Activated T-cell treated with anti-CD3 and anti-CD28 coated beads for 48 hours (primary cell): ENCODE results near the gene GLT1D1.

Source experiments
- DNase-seq: peaks from one replicate; pipeline ENCODE4 v3.0.0-alpha.2; 2020; ENCODE audit warnings: low read depth

The GLT1D1 gene

DNA sequence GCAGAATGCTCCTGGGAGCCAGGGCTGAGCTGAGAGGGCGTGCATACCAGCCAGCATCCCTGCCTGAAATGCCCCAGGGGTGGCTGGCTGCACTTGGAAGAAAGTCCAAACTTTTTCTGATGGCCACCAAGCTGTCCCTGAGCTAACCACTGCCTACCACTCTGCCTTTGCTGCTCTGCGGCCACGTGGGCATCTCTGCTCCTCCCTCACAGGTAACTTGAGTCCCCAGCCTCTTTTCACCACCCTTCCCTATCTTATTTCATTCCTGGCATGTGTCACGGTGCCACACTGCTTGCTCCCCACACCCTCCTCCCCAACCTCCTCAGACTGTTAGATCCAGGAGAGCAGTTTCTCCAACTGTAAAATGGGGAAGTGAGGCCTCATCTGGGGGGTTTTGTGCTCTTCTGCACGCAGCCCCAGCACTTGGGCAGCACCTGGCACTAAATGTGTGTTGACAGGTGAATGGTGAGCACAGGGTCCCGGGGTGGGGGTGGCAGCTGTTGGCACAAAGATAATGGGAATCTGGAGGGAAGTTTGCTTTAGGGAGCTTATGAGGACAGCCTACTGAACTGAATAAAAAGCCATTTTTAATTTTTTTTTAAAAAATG lies 113.0 kb downstream of the GLT1D1 start:
- no peak for DNase-seq

DNA sequence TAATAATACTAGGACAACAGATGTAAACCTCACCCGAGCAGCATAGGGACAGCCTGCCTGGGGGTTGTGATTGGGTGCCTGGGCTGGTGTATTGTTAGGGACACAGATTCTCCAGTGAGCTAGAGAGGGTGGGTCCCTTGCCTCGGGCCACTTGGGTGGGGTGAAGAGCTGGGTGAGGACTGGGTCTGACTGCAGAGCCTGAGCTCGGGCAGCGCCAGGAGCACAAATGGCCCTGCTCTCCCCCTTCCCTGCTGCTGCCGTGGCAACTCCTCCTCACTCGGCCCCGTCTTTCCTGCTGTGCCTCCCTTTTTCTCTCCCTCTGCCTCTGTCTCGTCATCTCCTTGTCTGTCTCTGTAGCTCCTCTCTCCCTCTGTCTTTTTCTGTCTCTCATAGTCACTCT lies 115.4 kb downstream of the GLT1D1 start:
- no peak for DNase-seq

DNA sequence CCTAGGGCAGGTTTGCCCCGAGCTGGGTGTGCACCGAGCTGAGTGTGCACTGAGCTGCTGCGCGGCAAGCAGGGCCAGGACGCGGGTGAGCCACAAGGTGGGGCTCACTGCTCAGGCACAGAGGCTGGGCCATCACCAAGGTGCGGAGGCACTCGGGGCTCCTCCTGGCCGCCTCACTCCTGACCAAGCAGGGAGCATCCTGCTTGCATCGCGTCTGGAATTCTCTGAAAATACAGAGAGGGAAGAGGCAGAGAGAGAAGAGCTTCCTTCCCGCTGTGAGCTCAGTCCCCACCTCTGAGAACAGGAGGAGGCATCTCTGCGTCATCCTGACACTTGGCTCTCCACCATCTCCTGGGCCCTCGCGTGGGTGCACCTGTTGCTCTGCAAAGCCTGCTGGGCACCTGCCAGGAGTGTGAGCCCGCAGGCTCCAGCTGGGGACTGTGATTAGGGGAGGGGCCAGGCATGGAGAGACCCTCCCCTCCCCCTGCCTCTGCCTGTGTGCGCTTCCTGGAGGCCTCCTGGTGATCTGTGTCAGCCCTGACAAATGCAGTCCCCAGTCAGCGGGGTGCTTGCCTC lies 116.3 kb downstream of the GLT1D1 start:
- DNase-seq: peak; percentile 14

DNA sequence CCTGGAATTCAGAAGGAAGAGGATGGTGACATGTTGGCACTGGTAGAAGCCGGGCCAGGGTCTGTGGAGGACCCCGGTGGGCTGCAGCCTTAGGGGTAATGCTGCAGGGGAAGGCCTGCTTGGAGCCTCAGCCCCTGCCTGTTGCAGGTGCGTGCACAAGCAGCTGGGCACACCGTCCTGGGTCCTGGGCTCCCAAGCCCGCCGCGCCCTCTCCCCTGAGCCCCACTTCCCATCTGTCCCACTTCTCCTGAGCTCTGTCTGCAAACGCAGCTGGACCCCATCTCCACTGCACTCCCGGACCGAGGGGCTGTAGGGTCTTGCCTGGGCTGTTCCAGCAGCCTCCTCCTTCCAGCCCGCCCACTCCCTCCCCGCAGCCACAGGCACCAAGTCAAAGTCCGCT lies 116.8 kb downstream of the GLT1D1 start:
- no peak for DNase-seq

DNA sequence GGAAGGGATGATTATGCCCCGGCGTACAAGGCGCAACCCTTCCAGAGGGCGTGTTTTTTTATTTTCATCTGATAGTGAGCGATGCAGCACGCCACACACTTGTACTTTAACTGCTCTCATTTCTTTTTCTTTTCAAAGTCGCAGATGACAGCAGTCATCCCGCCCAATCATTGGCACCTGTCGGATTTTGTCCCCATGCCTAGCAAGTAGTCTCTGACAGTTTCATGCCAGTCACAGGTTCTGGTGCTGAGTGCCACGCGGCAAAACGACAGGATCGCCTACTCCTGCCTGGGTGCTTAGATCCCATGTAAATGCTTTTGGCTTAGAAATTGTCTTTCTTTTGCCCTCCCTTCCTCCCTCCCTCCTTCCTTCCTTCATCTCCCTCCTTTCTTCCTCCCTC lies 117.7 kb downstream of the GLT1D1 start:
- DNase-seq: no peak

DNA sequence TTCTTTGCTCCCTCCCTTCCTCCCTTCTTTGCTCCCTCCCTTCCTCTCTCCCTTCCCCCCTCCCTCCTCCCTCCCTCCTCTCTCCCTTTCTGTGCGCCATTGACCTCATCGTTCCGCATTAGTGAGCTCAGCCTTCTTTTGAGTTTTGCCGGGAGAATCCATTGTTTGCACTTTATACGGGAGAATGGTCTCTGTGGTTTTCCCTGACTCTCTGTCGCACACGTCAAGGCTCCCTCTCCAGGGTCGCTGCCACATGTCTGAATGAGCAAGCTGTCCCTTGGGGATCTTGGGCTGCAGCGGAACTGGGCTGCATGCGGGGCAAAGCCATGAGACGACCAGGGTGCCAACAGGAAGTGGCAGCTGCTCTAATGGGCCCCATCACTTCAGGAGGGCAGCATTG lies 118.5 kb downstream of the GLT1D1 start:
- no peak for DNase-seq

- no peak for DNase-seq
Observed at GRCh38 chr12:128973883-128974681, 120.8 kb downstream of the GLT1D1 start.

- DNase-seq: no peak
Observed at GRCh38 chr12:128974881-128975280, 121.6 kb downstream of the GLT1D1 start.

- peak; percentile 13 for DNase-seq
Observed at GRCh38 chr12:128976120-128976738, 123.0 kb downstream of the GLT1D1 start.

- no peak for DNase-seq
Observed at GRCh38 chr12:128977441-128977840, 124.2 kb downstream of the GLT1D1 start.

- DNase-seq: no peak
Observed at GRCh38 chr12:128978067-128978466, 124.8 kb downstream of the GLT1D1 start.

DNA sequence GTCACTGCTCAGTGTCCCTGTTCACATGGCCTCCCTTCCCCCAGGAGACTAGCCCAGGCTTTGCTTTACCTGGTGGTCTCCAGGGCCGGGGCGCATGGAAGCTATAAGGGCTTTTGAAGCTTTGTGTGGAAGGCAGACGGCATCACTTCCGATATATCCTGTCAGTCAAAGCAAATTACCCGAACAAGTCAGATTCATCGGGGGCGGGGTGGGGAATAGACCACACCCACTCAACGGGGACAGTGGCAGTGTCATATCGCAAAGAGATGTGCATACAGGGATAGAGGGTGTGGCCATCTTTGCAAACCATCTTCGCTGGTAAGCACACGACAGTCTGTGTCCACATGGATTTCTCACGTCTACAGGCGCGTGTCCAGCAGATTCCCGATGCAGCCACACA lies 127.3 kb downstream of the GLT1D1 start:
- no peak for DNase-seq

DNA sequence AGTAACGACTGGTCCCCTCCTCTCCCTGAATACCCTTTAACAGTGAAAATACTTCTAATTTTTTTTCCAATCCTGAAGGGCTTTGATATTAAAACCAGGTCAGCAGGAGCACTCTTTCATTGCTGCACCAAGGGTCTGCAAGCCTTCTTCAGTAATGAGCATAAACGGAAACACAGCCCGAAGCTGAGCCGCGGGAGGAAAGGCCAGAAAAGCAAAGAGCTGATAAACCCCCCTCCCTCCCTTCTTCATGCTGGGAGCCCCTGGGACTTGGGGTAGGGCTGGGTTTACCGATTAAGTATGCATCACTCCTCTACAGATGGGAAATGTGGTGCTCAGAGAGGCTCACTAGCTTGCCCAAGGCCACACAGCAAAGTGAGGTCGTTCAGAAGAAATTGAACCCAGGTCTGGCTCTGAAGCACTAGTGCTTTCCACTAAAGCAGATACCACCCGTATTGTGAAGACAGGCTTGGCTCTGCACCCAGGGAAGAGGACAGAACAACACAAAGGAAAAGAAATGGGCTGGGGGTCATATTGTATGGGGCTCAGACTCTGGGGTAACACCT lies 128.8 kb downstream of the GLT1D1 start:
- no peak for DNase-seq

DNA sequence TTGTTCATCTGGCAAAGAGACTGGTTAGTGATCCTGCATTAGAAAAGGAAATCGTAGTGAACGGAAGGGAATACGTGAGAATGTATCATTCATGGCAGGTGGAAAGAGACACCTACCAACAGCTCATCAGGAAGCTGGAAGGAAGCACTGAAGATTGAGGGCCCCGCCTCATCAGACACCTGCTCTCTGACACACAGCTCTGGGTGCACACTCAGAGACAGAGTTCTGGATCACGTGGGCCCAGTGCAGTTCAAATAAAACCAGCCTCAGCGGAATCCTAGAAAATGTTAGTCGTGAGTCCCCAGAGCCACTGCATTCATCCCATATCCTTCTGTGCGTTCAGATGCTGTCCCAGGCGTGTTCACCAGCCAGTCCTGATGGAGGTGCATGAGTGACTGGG lies 129.7 kb downstream of the GLT1D1 start:
- no peak for DNase-seq

DNA sequence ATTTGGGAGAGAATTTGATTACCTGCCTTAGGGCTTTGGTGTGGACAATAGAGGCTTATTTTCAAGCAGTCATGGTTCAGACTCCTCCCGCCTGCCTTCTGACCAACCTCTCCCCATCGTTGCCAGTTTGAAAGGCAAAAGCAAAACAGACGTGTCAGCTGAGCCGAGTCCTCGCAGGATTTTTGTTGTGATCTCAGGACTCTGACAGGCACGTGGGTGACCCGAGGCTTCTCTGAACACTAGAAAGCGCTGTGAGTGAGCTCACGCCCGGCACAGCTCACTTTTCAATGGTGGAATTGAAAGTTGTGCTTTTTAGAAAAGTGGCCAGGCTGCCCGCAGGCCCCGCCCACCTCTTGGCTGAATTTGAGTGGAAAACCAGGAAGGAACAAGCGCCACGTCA lies 130.1 kb downstream of the GLT1D1 start:
- DNase-seq: no peak

DNA sequence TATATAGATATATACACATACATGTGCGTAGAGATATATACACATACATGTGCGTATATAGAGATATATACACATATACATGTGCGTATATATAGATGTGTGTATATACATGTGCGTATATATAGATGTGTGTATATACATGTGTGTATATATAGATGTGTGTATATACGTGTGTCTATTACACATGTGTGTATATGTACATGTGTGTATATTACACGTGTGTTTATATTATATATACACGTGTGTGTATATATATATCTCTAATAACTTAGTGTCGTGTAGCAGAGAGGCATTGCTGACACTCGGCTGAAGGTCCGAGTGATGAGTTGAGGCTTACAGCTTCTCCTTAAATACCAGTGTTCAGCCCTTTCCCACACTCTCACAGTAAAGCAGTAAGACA lies 133.7 kb downstream of the GLT1D1 start:
- DNase-seq: no peak

DNA sequence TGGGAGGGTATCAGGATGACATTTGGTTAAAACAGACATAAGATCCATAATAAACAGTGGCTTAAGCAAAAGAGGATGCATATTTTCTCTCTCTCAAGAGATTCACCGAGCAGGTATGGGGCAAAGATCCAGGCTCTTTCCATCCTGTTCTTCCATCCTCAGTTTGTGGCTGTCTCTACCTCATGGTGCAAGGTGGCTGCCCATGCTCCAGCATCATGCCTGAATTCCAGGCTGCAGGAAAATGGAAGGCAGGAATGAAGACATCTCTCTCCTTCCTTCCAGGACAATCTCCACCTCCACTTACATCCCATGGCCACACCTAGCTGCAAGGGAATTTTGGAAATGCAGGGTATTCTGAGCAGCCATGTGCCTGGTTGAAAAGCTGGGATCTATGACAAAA lies 136.0 kb downstream of the GLT1D1 start:
- no peak for DNase-seq

DNA sequence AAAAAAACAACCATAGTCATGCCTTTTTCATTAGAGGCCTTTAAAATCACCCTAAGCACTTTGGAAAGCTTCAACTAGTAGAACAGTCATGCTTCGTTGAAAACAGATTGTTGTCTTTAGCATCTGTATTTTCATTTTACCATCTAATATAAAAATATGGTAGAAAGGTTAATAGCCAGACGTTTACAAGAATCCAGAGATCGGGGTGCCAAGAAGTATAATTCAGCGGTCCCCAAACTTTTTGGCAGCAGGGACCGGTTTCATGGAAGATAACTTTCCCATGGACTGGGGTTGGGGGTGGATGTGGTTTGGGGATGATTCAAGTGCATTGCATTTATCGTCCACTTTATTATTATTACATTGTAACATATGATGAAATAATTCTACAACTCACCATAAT lies 138.4 kb downstream of the GLT1D1 start:
- no peak for DNase-seq

- no peak for DNase-seq
Observed at GRCh38 chr12:128992116-128992515, 138.8 kb downstream of the GLT1D1 start.

DNA sequence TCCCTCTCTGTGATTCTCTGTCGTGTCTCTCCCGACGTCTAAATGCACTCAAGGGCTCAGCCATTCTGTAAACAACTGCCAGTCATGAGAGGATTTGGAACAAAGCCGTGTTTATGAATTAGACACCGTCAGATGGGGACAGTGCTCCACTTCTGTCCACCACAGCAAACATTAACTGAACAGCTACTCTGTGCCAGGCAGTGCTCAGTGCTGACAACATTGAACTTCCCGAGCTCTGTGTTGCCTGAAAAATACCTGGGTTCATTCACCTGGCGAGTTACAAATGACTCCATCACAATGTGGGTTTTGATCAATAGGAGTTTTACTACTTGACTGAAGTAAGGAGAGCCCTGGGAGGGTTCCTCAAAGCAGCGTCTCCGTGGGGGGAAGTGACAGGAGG lies 139.3 kb downstream of the GLT1D1 start:
- no peak for DNase-seq

DNA sequence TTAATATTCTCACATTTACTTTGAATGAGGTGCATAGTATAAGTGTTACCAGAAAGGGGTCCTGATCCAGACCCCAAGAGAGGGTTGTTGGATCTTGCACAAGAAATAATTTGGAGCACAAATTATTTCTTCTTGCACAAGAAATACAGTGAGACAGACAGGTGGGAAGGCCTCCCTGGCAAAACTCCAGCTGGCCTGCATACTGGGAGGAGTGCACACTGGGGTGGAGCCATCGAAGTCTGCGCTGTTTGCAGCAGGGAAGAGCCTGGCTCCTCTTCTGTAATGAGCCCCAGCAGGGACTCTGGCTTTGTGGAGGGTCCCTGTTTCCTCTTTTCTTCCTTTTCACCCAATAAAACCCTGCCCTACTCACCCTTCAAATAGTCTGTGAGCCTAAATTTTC lies 141.6 kb downstream of the GLT1D1 start:
- no peak for DNase-seq

DNA sequence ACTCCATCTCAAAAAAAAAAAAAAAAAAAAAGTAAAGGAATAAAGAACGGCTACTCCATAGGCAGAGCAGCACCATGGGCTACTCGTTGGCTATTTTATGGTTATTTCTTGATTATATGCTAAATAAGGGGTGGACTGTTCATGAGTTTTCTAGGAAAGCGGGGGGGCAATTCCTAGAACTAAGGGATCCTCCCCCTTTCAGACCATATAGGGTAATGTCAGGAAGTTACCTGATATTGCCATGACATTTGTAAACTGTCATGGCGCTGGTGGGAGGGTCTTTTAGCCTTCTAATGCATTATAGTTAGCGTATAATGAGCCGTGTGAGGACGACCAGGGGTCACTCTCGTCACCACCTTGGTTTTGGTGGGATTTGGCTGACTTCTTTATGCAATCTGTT lies 142.3 kb downstream of the GLT1D1 start:
- no peak for DNase-seq

GRCh38 chr12:129001826-129002225 lies 148.5 kb downstream of the GLT1D1 start:
- no peak for DNase-seq
